ENCODE measurements around the gene EFCAB9.

The EFCAB9 gene

DNA sequence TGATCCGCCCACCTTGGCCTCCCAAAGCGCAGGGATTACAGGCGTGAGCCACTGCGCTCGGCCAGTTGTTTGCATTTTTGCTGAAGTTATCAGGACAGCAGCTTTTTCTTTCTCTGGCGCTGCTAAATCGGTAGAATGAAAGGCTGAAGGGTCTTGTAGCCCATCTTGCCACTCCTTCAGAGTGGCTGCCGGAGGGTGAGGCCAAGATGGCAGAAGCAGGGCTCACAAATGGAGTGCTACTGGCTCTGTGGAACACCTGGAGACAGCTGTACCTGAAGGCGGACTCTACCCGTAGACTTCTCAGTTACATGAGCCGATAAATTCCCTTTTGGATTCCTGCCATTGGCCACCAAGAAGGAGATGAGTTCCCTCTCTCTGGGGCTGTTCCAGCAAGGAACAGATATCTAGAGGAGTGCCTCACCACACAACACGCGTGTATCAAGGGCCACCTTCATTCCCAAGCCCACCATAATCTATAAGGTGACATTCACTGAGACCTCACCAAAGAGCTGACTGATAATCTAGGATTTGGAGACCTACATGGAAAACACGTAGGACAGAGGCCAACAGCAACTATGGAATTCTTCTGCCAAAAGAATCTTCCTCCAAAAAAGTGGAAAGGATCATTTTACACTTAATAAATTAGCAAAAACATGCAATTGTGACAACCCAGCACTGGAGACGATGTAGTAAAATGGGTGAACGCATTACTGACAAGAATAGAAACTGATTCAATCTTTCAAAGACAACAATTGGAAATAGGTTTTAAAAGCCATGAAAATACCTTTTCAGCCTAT, 27.7 kb upstream of the EFCAB9 start:
- FAIRE-seq = no peak

DNA sequence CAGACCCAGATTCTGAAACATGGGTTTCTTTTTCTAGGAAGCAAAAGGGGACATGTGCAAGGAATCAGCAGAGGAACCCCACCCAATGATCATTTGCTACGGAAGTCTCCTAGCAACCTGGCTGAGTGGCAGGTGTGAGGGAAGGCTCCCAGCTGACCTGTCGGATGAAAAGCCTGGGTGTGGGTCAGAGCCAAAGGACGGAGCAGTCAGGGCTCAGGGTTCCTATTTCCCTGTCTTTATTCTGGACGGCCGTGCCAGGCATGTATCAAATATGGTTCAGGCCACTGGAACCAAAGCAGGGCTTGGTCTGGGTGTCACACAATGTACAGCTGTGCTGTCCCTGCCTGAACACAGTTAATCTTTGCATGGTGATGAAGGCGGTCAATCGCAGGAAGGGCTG, 26.1 kb upstream of the EFCAB9 start:
- FAIRE-seq = no peak

- no peak for FAIRE-seq
Observed at GRCh38 chr5:172168311-172168710, 25.7 kb upstream of the EFCAB9 start.

DNA sequence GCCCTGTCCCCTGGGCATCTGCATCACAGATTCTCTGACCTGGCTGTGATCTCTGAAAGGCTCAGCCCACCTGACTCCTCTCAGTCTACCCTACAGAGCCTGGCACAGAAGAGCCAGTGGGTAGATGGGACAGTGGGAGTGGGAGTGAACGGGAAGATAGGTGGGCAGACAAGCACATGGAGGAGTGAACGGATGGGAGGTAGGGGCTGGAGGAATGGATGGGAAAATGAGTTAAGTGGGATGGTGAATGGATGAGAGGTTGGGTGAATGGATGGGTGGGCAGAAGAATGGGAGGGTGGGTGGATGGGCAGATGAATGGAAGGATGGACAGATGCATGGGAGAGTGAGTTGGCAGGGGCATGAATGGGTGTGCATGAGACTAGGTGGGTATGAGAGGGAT, 24.8 kb upstream of the EFCAB9 start:
- FAIRE-seq = no peak

- FAIRE-seq = no peak
Observed at GRCh38 chr5:172170251-172170701, 23.7 kb upstream of the EFCAB9 start.

GRCh38 chr5:172171118-172171517, 22.9 kb upstream of the EFCAB9 start:
- no peak for FAIRE-seq

- no peak for FAIRE-seq
Observed at GRCh38 chr5:172172912-172173563, 20.9 kb upstream of the EFCAB9 start.

DNA sequence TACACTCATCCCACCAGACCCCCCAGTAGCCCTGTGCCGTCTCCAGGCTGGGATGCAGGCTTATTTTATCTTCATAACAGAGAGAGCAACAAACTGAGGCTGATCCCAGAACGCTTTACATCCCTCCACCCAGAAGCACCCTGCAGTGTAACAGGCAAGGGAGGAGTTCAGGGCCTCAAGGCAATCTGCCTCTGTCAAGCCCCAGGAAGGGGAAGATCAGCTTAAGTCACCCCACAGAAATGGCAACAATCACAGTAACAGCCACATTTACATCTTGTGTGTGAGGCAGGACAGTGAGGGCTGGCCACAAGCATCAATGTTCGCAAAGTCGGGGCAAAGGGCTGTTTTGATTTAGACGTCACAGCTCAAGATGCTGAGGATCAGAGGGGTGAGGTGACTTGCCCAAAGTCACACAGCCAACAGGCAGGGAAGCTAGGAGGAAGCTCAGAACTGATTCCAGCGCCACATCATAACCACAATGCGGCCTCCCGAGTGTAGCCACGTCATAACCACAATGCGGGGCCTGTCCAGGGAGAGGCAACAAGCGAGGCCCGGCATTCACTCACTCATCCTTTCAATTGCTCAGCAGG, 20.3 kb upstream of the EFCAB9 start:
- no peak for FAIRE-seq

- FAIRE-seq = no peak
Observed at GRCh38 chr5:172175263-172175719, 18.7 kb upstream of the EFCAB9 start.

GRCh38 chr5:172177176-172177575, 16.8 kb upstream of the EFCAB9 start:
- no peak for FAIRE-seq

DNA sequence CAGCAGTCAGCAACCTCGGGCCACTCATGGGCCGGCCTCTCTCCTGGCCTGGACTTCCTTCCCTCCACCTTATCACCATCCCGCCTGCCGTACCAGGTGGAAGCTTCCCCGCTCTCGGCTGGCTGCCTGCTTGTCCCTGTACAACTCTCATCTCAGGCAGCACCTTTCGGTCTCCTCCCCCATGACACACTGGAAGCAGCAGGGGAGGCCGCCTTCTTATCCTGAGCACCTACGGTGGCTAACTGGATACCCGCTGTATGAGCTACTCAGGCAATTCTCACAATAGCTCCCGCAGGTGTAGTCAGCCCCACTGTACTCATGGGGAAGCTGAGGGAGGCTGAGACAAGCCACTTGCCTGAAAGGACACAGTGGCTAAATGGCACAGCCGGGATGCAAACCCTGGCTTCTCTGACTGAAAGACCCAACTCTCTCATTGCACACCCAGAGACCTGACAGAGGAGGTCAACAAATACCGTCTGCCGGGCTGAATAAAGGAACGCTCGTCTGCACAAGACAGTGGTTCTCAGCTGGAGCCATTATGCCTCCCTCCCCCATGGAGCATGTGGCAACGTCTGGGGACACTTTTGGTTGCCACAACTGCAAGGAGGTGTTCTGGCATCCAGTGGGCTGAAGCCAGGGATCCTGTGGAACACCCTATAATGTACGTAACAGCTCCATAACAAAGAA, 15.5 kb upstream of the EFCAB9 start:
- no peak for FAIRE-seq

- no peak for FAIRE-seq
Observed at GRCh38 chr5:172178991-172179989, 14.7 kb upstream of the EFCAB9 start.

- FAIRE-seq = no peak
Observed at GRCh38 chr5:172180936-172181335, 13.0 kb upstream of the EFCAB9 start.

GRCh38 chr5:172182291-172182690, 11.7 kb upstream of the EFCAB9 start:
- no peak for FAIRE-seq

DNA sequence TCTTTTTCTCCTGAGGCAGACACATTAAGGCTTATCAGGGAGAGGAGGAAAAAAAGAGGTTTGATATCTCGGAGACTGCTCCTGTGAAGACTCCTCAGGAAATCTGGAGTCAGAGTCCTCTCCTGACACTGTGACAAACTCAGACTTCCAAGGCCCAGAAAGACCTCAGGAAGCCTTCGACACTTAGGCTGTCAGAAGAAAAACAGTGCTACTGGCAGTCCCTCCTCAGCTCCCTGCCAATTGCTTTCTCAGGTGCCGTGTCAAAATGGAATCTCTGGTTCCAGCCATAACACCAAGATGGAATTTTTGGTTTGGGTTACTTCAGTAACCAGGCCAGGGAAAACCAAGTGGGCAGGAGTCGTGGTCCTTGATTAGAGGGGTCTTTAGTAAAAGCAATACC, 10.1 kb upstream of the EFCAB9 start:
- no peak for FAIRE-seq

DNA sequence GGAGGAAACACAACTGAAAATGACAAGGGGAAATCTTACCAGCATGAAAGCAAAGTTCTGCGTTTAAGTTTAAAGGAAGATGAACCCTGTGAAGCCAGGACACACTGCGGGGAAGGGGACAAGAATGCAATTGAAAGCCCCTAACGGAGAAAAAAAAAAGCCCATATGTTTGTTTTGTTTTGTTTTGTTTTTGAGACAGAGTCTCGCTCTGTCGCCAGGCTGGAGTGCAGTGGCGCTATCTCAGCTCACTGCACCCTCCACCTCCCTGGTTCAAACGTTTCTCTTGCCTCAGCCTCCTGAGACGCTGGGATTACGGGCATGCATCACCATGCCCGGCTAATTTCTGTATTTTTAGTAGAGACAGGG, 8.9 kb upstream of the EFCAB9 start:
- FAIRE-seq = no peak

DNA sequence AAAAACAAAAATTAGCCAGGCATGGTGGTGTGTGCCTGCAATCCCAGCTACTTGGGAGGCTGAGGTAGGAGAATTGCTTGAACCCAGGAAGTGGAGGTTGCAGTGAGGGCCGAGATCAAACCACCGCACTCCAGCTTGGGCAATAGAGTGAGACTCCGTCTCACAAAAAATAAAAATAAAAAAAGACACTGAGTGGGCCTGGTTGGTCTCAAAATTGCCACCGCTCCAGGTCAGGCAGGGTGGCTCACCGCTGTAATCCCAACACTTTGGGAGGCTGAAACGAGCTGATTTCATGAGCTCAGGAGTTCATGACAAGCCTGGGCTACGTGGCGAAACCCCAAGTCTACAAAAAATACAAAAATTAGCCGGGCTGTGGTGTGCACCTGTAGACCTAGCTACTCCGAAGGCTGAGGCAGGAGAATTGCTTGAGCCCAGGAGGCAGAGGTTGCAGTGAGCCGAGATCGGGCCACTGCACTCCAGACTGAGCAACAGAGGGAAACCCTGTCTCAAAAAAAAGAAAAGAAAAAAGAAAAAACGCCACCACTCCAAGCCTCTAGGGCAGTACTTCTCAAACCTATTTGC, 7.8 kb upstream of the EFCAB9 start:
- FAIRE-seq = no peak

DNA sequence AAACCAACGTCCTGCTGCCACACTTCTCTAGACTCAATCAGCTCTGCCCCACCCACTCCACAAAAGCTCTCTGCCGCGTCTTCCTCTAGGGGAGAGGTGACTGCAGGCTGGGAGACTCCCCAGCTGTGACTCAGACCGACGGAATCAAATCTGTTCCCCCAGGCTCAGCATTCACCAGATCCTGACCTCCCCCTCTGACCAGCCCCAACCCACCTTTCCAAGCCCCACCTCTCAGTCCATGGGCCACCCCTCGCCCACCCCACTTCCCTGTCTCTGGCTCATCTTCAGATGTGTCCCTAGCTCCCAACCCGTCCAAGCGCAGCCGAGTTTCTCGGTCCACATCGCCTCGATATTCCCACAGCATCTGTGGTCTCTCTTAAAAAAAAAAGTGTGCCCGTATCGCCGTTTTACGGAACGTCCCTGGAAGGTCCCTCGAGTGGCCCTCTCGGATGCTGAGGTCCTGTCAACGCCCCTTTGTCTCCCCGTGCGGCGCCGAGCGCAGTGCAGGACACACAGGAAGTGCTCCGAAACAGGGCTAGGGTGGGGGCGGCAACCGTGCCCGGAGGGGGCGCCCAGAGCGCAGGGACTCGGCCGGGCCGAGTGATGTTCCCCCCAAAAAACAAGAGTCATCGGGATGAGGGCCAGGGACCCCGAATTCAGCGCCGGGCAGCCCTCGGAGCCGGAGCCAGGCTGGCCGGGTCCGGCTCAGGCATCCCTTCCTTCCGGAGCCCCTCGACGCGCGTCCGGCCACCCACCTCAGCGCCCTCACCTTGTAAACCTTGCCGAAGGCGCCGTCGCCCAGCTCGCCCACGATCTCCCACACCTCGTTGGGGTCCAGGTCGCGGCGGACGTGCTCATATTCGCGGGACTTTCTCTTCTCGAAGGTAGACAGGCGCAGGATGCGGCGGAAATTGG, 6.6 kb upstream of the EFCAB9 start:
- no peak for FAIRE-seq

DNA sequence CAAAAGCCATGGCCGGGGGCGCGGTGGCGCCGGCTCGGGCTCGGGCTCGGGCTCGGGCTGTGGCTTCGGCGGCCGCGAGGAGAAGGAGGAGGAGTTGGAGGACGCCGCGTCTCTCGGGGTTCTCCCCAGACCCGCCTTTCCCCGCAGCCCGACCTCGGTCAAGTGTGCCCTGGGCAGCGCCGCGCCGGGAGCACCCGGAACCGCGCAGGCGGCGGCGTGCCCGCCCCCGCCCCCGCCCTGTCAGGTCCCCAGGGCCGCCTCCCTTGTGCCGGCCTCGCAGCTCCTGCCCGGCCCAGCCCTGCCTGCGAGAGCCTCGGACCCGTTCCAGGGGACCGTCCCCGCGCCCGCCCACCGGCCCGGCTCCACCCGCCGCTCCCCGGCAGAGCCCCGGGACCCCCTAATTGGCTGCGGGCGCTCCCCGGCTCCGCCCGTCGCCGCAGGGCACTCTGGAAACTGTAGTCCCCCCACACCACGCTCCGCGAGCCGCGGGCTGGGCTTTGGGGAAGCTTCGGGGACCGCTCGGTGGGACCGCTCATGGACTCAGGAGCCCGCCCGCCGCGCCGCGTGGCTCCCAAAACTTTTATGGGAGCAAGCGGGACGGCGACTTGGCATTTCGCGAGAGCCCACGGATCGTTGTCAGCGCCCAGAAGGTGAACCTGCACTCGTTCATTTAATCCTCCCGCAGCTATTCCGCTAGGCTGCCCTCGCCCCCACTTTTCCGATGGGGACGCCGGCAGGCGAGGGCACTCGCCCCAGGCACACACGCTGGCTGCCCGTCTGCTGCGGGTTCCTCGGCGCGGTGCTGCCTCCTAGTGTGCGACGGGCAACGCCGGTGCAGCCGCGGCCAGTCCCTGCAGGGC, 5.7 kb upstream of the EFCAB9 start, which contains the start of gene STK10:
Gene STK10 (minus strand): TSS at position 192 of the 860 bp plus-strand sequence. CDS start 182 bp downstream, at position 10.
- FAIRE-seq = no peak
